GM11168 (cell line): ENCODE data around the gene CD3G.

Experiments
- in situ Hi-C: fragments of 300-500 bp; cut with MboI; formaldehyde crosslinking; loops from one replicate; pipeline ENCODE4 v1.12.0; 2022; ENCODE audit warnings: low sequenced_read_pairs; ENCODE audit not compliant: unreplicated experiment

The CD3G gene

DNA sequence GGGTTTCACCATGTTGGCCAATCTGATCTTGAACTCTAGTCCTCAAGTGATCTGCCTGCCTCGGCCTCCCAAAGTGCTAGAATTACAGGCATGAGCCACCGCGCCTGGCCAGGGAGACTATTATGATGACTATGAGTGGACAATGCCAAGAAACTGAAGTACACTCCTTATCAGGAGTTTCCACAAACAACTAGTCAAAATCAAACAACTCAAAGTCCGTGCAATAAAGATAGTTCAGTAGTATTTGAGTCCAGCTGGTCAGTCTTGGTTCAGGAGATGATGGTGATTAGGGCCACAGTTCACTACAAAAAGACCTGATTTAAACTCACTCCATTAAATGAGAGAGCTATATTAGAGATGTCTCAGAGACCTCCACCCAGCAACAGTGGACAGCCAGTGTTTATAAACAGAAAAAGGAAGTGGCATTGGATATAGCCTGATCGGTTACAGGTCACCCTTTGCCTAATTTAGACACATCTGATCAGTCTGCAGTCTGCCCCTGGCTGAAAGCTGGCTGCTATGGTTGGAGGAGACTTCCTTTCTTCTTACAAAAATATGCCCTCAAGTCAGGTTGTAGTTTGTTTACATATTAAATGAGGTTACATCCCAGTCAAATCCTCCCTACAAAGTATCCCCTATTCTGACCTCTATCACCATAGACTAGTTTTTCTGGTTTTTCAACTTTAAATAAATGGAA, 22.6 kb upstream of the CD3G start:
- in situ Hi-C loops = no loop called here

- in situ Hi-C loops = no loop called here
Measured at GRCh38 chr11:118322721-118323120, 21.4 kb upstream of the CD3G start.

DNA sequence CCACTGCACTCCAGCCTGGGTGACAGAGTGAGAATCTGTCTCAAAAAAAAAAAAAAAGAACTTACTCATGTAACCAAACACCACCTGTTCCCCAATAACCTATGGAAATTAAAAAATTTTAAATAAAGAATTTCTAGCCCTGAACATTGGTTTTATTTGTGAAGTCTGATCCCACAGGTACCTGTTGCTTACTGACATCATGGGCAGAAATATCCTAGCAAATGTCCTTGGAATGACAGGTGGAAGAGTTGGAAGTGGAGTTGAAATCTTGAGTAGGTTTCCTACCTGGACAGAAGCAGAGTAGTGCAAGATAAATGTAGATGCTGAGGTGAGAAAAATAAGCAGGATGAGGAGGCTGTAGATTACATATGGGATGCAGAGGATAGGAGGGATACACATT, 18.9 kb upstream of the CD3G start:
- in situ Hi-C loops = no loop called here

DNA sequence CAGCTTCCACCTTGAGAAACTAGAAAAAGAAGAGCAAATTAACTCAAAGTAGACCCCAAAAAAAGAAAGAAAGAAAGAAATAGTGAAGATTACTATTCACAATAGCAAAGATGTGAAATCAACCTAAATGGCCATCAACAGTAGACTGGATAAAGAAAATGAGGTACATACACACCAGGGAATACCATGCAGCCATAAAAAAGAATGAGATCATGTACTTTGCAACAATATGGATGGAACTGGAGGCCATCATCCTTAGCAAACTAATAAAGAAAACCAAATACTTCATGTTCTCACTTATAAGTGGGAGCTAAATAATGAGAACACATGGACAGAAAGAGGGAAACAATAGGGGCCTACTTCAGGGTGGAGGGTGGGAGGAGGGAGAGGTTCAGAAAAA, 15.4 kb upstream of the CD3G start:
- in situ Hi-C loops = no loop called here

DNA sequence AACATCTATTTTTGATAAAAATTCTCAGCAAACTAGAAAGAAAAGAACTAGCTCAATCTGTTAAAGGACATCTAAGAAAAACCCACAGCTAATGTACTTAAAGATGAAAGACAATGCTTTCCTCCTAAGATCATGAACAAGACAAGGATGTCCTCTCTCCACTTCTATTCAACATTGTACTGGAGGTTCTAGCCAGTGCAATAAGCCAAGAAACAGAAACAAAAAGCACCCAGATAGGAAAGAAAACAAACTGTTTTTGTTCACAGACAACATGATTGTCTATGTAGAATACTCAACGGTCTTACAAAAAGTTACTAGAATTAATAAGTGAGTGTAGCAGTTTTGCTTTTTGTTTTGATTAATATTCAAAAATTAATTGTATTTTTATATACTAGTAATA, 9.4 kb upstream of the CD3G start:
- in situ Hi-C loops = no loop called here

DNA sequence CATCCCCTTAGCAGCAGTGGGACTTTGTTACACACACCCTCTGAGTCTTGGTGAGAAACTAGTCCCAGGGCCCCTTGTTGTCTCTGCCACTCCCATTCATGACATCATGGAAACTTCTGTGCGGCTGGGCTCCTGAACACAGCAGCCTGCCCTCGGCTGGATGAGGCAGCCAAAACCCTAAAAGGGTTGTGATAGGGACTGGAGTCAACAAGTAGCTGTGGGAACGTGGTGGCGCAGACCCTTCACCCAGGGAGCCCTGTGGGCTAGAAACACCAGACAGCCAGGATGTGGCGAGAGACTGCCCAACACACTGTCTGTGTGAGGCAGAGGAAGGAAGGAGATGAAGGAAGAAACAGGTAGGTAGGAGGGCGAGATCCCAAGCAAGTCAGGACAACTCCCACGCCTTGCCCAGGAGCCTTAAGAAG, 5.5 kb upstream of the CD3G start:
- in situ Hi-C loops = no loop called here

- in situ Hi-C loops = no loop called here
Measured at GRCh38 chr11:118339281-118339961, 4.7 kb upstream of the CD3G start.

DNA sequence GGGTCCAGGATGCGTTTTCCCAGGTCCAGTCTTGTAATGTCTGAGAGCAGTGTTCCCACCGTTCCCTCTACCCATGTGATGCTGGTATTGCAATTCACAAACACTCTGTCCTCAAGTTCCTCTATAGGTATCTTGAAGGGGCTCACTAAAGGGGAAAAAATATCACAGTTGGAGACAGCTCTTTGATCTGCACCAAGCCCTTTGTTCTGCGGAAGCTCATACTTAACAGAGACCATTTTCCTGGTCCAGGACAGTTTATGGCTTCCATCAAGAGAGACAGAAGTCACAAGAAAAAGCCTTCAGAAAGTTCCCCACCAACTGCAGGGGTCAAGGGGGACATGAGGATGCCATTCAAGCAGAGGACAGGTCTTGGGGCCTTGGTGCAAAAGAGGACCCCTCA, 3.7 kb upstream of the CD3G start:
- in situ Hi-C loops = no loop called here

DNA sequence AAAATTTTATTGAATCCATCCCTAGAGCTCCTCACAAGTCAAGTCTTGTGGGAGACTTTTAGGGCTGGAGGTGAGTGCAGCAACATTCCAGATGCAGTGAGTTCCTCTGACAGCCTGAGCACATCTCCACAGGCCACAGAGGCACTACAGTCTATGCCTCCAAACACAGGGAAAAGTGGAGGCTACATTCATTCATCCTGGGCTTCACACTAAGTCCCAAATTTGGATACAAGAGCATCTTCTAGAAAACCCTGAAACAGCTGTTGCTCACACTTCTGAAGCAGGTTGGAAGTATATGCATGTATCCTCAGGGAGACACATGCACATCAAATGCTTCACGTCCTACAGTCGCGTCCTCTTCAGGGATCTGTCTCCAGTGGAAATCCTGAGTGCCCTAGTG, 2.9 kb upstream of the CD3G start:
- in situ Hi-C loops = no loop called here

GRCh38 chr11:118341815-118342489, 2.2 kb upstream of the CD3G start:
- in situ Hi-C loops = no loop called here

DNA sequence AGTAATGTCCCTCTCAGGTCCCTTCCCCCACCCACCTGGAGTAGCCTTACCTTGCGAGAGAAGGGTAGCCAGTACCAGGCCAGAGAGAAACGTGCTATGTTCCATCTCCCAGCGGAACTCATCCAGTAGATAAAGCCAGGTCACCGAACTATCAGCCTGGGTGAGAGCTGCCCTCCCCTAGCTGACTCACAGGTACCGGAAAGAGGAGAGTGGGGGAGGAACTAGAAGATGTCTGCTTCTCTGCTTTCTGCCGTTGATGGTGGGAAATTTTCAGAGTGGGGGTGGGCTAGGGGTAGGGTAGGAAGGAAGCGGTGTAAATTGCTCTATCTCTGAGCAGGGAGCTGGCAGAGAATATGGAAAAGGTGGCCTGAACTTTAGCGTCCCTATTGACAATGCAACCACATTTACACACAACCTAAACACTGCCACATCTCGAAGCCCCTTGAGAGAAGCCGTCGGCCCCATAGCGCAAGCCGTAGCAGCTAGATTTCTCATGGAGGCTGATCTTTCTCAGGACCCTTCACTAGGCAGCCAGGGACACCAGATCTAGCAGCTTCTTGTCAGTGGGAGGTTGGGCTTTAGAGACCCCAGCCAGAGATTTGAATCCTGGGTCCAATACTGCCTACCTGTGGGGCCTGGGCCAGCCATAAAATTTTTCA, 1.5 kb upstream of the CD3G start, which contains the start of gene CD3D:
CD3D (minus strand) TSS at position 203 of the 659 bp plus-strand sequence; CDS start at position 105, 98 bp downstream.
- in situ Hi-C loops = no loop called here

DNA sequence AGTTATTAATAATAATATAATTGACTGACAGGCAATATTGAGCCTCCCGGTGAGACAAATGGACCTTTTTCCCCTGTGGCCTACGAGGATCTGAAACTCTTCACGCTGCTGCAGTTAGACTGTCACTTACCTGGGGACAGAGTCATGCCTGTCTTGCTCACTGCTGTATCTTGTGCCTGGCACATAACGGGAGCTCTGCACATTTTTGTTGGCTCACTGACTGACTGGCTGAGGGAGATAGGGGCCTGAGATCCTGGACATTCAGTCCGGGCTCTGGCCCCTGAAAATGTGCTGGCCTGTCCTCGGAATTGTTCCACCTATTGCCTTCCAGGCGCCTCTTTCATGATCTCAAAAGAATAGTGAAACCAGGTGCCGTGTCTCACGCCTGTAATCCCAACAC, 896 bp upstream of the CD3G start:
- in situ Hi-C loops = no loop called here

DNA sequence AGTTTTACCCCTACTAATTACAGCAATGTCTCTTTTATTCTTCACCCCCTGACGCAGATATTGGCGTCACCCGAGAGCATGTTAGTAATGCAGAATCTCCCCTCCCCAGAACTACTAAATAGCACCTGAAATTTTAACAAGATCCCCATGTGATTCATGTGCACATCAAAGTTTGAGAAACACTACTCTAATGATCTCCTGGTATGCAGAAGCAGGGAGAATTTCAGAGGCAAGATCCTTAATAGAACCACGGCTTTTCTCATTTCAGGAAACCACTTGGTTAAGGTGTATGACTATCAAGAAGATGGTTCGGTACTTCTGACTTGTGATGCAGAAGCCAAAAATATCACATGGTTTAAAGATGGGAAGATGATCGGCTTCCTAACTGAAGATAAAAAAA, 5.3 kb downstream of the CD3G start:
- in situ Hi-C loops = no loop called here

- in situ Hi-C loops = loop anchor here (5.0 kb wide), 1 partner anchor 156 kb away; no protein-coding TSS in a partner anchor
Measured at GRCh38 chr11:118353084-118353710, 9.1 kb downstream of the CD3G start.

DNA sequence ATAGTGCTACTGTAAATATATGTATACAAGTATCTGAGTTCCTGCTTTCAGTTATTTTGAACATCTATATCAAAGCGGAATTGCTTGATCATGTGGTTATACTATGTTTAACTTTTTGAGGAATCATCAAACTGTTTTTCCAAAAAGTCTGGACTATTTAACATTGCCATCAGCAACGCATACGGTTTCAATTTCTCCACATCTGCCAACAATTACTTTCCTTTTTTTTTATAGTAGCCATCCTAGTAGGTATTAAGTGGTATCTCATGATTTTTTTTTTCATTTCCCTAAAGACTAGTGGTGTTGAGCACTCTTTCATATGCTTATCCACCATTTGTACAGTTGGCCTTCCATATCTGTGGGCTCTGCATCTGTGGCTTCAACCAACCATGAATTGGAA, 13.9 kb downstream of the CD3G start:
- in situ Hi-C loops = no loop called here

GRCh38 chr11:118359295-118359958, 15.3 kb downstream of the CD3G start, which contains the start of gene UBE4A:
UBE4A (plus strand) TSS chr11:118359600; CDS start chr11:118365081, 5,481 bp downstream.
- in situ Hi-C loops = no loop called here

DNA sequence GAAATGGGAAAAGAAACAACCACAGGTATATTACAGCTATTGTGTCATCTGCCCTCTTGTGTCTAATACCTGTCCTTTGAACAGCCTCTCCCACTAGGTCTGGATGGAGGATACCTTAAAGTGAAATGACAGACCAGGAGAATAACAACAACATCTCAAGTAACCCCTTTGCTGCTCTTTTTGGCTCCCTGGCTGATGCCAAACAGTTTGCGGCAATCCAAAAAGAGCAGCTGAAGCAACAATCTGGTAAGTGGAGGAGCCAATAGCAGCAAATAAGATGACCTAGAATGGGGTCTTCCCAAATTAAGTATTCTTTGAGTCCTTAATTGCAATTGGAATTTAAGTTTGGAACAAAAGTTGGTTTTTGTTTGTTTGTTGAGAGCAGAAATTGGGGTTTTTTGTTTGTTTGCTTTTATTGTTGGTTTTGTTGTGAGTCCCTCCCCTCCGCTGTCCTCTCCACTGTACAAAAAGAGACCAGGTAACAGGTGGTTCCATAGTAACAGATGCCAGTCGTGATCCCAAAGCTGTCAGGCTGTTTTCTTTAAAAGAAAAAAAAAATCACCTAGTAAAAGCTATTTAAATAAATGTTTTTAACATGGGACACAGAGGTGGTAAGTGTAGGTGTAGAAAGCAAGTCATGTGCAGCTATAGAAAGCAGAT, 20.9 kb downstream of the CD3G start:
- in situ Hi-C loops = no loop called here

DNA sequence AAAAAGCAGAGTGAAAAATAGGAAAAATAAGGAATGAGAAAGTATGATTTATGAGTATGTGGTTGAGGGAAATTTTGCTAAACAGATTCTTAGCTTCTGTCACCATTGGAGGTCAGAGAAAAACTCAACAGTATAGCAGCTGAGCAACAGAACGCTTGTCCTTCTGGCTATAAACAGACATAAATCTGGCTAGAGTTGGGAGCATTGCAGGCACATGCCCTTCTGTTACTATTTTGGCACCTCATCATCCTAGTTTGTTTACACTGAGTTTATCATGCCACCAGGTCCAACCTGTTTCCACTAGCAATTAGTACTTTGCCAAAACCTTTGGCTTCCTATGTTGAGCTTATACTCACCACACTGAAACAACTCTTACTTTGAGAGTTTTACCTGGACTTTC, 22.1 kb downstream of the CD3G start:
- in situ Hi-C loops = no loop called here

DNA sequence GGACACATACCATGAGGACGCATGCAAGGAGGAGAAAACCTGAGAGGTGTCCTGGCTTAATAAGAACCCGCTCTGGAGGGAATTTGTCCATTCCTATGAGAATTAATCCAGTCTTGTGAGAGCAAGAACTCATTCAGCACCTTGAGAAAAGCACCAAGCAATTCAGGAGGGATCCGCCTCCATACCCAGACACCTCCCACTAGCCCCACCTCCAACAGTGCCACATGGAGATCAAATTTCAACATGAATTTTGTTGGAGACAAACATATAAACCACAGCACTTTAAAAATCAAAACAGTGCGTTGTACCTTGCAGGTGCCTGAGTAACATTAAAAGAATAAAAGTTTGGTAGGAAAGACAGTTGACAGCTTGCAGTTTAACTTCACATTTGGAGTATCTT, 26.6 kb downstream of the CD3G start:
- in situ Hi-C loops = no loop called here
